IMR-90 (cell line): ENCODE results near the gene GLT8D2. TPM values are rescaled to one million over a fixed set of nuclear protein-coding genes. Genes with fewer than 3 reads are reported as not detected.

Experiments
- CTCF ChIP-seq: conservative IDR thresholded peaks from 2 replicates; pipeline ENCODE4 v1.5.1; 2012; ENCODE audit warnings: mild to moderate bottlenecking, low read depth, low read length, improper control_type of control experiment
- RCOR1 ChIP-seq: IDR thresholded peaks from 2 replicates; pipeline ENCODE4 v1.6.1; 2012; ENCODE audit warnings: mild to moderate bottlenecking, low read length, improper control_type of control experiment; ENCODE audit not compliant: insufficient replicate concordance
- USF2 ChIP-seq: fragments of 150-350 bp; IDR thresholded peaks from 2 replicates; pipeline ENCODE4 v1.6.1; 2017; ENCODE audit warnings: mild to moderate bottlenecking, antibody characterized with exemption, low read length, low read depth
- polyA plus RNA-seq, 3 experiments: library from polyadenylated mRNA; depleted of rRNA; stranded (reverse); fragments of >200 nt; gene quantifications; 2 replicates each; pipeline ENCODE4 v1.2.3, GENCODE V29; 2012; ENCODE audit warnings: low replicate concordance in 1 of 3
- total RNA-seq: library from RNA; depleted of rRNA; stranded (reverse); fragments of >200 nt; gene quantifications from 2 replicates; pipeline ENCODE4 v1.2.3, GENCODE V29; 2012

Gene GLT8D2
- total and polyA plus RNA-seq, 2 of the 4 experiments (the other 2 are of a cell fraction) = 33.5 to 47.9 TPM

GRCh38 chr12:103965590-103966504 lies 84.1 kb downstream of the GLT8D2 start, which contains the start of gene TDG (continued):
- peak; percentile 16; the same call in 1 of the 2 replicates for TF ChIP-seq CTCF
- no peak for TF ChIP-seq RCOR1
- TF ChIP-seq USF2 = peak; percentile 99
